Stimulated activated CD8-positive, alpha-beta memory T cell treated with anti-CD3 and anti-CD28 coated beads, Interleukin-2, amount 100 ng/mL, for 1 hour (primary cell): ENCODE measurements around the gene GULP1.
"Not testable (repeated sequence)": the region's sequence is repeated elsewhere in the genome, so short reads cannot be mapped to it uniquely, and the experiment has no call there.

ENCODE experiments used
- DNase-seq, 2 donors: peaks; one replicate each; pipeline ENCODE4 v3.0.0-alpha.2; 2020; ENCODE audit warnings: low read depth in 2 of 2

Gene GULP1

GRCh38 chr2:188292348-188293239 lies 920 bp downstream of the GULP1 start:
- no peak for DNase-seq

- no peak for DNase-seq
Measured at GRCh38 chr2:188293601-188294351, 2.1 kb downstream of the GULP1 start.

- DNase-seq: no peak
Measured at GRCh38 chr2:188294352-188294926, 2.8 kb downstream of the GULP1 start.

GRCh38 chr2:188295067-188295685 lies 3.5 kb downstream of the GULP1 start:
- DNase-seq: no peak

- no peak for DNase-seq
Measured at GRCh38 chr2:188297978-188298377, 6.3 kb downstream of the GULP1 start.

- DNase-seq: not testable (repeated sequence)
Measured at GRCh38 chr2:188298937-188299371, 7.3 kb downstream of the GULP1 start.

- no peak for DNase-seq
Measured at GRCh38 chr2:188303363-188304031, 11.8 kb downstream of the GULP1 start.

- DNase-seq: no peak
Measured at GRCh38 chr2:188305271-188305670, 13.6 kb downstream of the GULP1 start.

- no peak for DNase-seq
Measured at GRCh38 chr2:188306271-188306670, 14.6 kb downstream of the GULP1 start.

GRCh38 chr2:188307850-188308283 lies 16.2 kb downstream of the GULP1 start:
- DNase-seq: no peak

- no peak for DNase-seq
Measured at GRCh38 chr2:188308483-188308882, 16.8 kb downstream of the GULP1 start.

- no peak for DNase-seq
Measured at GRCh38 chr2:188309364-188309763, 17.7 kb downstream of the GULP1 start.

GRCh38 chr2:188314314-188315054 lies 22.8 kb downstream of the GULP1 start:
- no peak for DNase-seq

GRCh38 chr2:188315750-188316149 lies 24.1 kb downstream of the GULP1 start:
- no peak for DNase-seq

GRCh38 chr2:188316342-188316741 lies 24.7 kb downstream of the GULP1 start:
- no peak for DNase-seq

GRCh38 chr2:188316791-188317423 lies 25.2 kb downstream of the GULP1 start:
- DNase-seq: no peak

- DNase-seq: no peak
Measured at GRCh38 chr2:188318161-188318749, 26.6 kb downstream of the GULP1 start.

- no peak for DNase-seq
Measured at GRCh38 chr2:188319838-188320237, 28.2 kb downstream of the GULP1 start.

GRCh38 chr2:188320861-188321260 lies 29.2 kb downstream of the GULP1 start:
- DNase-seq: no peak
